HEK293 (cell line): Measurements from ENCODE around the gene MRPL43.

ENCODE experiments used
- CTCF ChIA-PET: fragments of 350-600 bp; formaldehyde crosslinking; extraction: SDS; loops from one replicate; lab custom pipeline; 2021; ENCODE audit warnings: antibody characterized with exemption; lab: Yijun Ruan, JAX
- POLR2A ChIA-PET: fragments of 300-600 bp; formaldehyde crosslinking; extraction: SDS; loops from one replicate; lab custom pipeline; 2020; ENCODE audit warnings: antibody characterized with exemption, inconsistent platforms; lab: Yijun Ruan, JAX
- H3K27ac ChIP-seq: fragments of 200-500 bp; sonication (Bioruptor generic); 2 replicates; pipeline ENCODE4 v1.5.1; 2014; ENCODE audit warnings: low read depth, low read length, control low read depth, inconsistent platforms; ENCODE audit errors: extremely low read depth
- H3K36me3 ChIP-seq, 2 experiments: fragments of 200-500 bp in 1 of 2; sonication (Bioruptor generic) in 1 of 2; 1 replicate in 1 of 2; 2 replicates in 1 of 2; pipeline ENCODE4 v1.5.1; 2014 to 2017; ENCODE audit warnings: inconsistent platforms in 2 of 2, low read length in 2 of 2; ENCODE audit not compliant: control insufficient read depth in 2 of 2, insufficient read depth in 1 of 2
- H3K4me1 ChIP-seq: fragments of 200-500 bp; sonication (Bioruptor generic); 2 replicates; pipeline ENCODE4 v1.5.1; 2014; ENCODE audit warnings: mild to moderate bottlenecking, low read length, inconsistent platforms; ENCODE audit not compliant: control insufficient read depth, insufficient read depth
- H3K4me3 ChIP-seq: 2 replicates; pipeline ENCODE4 v1.5.1; 2011; ENCODE audit warnings: low read depth, mild to moderate bottlenecking, control low read depth, low read length, moderate library complexity
- H3K9me3 ChIP-seq: fragments of 200-500 bp; sonication (Bioruptor generic); 2 replicates; pipeline ENCODE4 v1.5.1; 2014; ENCODE audit warnings: low read depth, low read length, inconsistent platforms; ENCODE audit not compliant: control insufficient read depth, insufficient read depth
- BCL11A ChIP-seq: fragments of 450-650 bp; formaldehyde crosslinking; IDR thresholded peaks from 2 replicates; pipeline ENCODE4 v1.5.1; 2016; ENCODE audit warnings: low read depth, missing biosample characterization, missing genetic modification characterization
- ELK4 ChIP-seq: IDR thresholded peaks from 2 replicates; pipeline ENCODE4 v1.6.1; 2011; ENCODE audit warnings: mild to moderate bottlenecking, low read depth, low read length, borderline replicate concordance
- GLIS1 ChIP-seq: fragments of 450-650 bp; formaldehyde crosslinking; IDR thresholded peaks from 2 replicates; pipeline ENCODE4 v1.5.1; 2016; ENCODE audit warnings: missing biosample characterization, missing genetic modification characterization
- GLIS2 ChIP-seq: fragments of 450-650 bp; formaldehyde crosslinking; IDR thresholded peaks from 2 replicates; pipeline ENCODE4 v1.5.1; 2016; ENCODE audit warnings: missing biosample characterization, missing genetic modification characterization
- PATZ1 ChIP-seq: fragments of 450-650 bp; formaldehyde crosslinking; IDR thresholded peaks from 2 replicates; pipeline ENCODE4 v1.5.1; 2016; ENCODE audit warnings: missing biosample characterization, missing genetic modification characterization
- PRDM10 ChIP-seq: fragments of 450-650 bp; formaldehyde crosslinking; IDR thresholded peaks from 2 replicates; pipeline ENCODE4 v1.5.1; 2016; ENCODE audit warnings: missing biosample characterization, missing genetic modification characterization
- ZBTB7A ChIP-seq: fragments of 450-650 bp; formaldehyde crosslinking; IDR thresholded peaks from 2 replicates; pipeline ENCODE4 v1.5.1; 2016; ENCODE audit warnings: low read depth, missing biosample characterization, missing genetic modification characterization
- ZNF184 ChIP-seq: fragments of 450-650 bp; IDR thresholded peaks from 2 replicates; pipeline ENCODE4 v1.5.1; 2018; ENCODE audit warnings: missing biosample characterization, mild to moderate bottlenecking, missing genetic modification characterization
- ZNF501 ChIP-seq: fragments of 450-650 bp; formaldehyde crosslinking; IDR thresholded peaks from 2 replicates; pipeline ENCODE4 v1.5.1; 2016; ENCODE audit warnings: missing biosample characterization, missing genetic modification characterization
- ZNF580 ChIP-seq: fragments of 450-650 bp; formaldehyde crosslinking; IDR thresholded peaks from 2 replicates; pipeline ENCODE4 v1.5.1; 2016; ENCODE audit warnings: missing biosample characterization, missing genetic modification characterization
- ZNF600 ChIP-seq: fragments of 450-650 bp; formaldehyde crosslinking; IDR thresholded peaks from 2 replicates; pipeline ENCODE4 v1.5.1; 2016; ENCODE audit warnings: missing biosample characterization, missing genetic modification characterization
- ZNF639 ChIP-seq: fragments of 450-650 bp; formaldehyde crosslinking; IDR thresholded peaks from 2 replicates; pipeline ENCODE4 v1.5.1; 2016; ENCODE audit warnings: missing biosample characterization, missing genetic modification characterization
- ZSCAN4 ChIP-seq: fragments of 450-650 bp; formaldehyde crosslinking; IDR thresholded peaks from 2 replicates; pipeline ENCODE4 v1.5.1; 2017; ENCODE audit warnings: missing biosample characterization, missing genetic modification characterization

MRPL43 gene

GRCh38 chr10:100986952-100987684 lies at the start of gene MRPL43, which contains the start of gene TWNK (continued):
- TF ChIP-seq PATZ1 (tag by site-specific recombination) (peak; percentile 92), ZNF639 (tag by site-specific recombination) (no peak; the same call in 1 of the 2 replicates), ZNF184 (tag by site-specific recombination) (no peak), ZNF580 (tag by site-specific recombination) (peak; percentile 72; the same call in 1 of the 2 replicates), ELK4 (peak; percentile 51; the same call in 1 of the 2 replicates), PRDM10 (tag by site-specific recombination) (0 out of 2 replicates have a peak, but pooled peaks have one; percentile 6), ZNF600 (tag by site-specific recombination) (peak; percentile 73; the same call in 1 of the 2 replicates), ZBTB7A (tag by site-specific recombination) (peak; percentile 11; the same call in 1 of the 2 replicates), GLIS1 (tag by site-specific recombination) (peak; percentile 61), ZNF501 (peak; percentile 68; the same call in 1 of the 2 replicates), BCL11A (tag by site-specific recombination) (0 out of 2 replicates have a peak, but pooled peaks have one; percentile 21)

- TF ChIP-seq ZSCAN4 (tag by site-specific recombination) = no peak
- TF ChIP-seq GLIS2 (tag by site-specific recombination) = 0 out of 2 replicates have a peak, but pooled peaks have one; percentile 3
- H3K36me3 ChIP-seq = peaks cover 0 to 19% of the 10 kb centered on the region in 2 experiments; a peak in 1 of 3 replicates
- no peaks in the 10 kb centered on the region for H3K9me3 ChIP-seq
- no peak overlapping the region for H3K4me3 ChIP-seq
- H3K27ac ChIP-seq = no peak overlapping the region
- CTCF ChIA-PET = interaction anchor here (2.5 kb wide), 1 partner anchor 18 kb away, joined by 17 read pairs; no protein-coding TSS in a partner anchor
- H3K4me1 ChIP-seq = peaks cover 15% of the 10 kb centered on the region
- POLR2A ChIA-PET = no interaction called here
These were observed 49.4 kb upstream of the MRPL43 start for GRCh38 chr10:101036726-101037125.
